Measurements from ENCODE around the gene PDE4D. TPM values are rescaled to one million over a fixed set of nuclear protein-coding genes. Genes with fewer than 3 reads are reported as not detected.

PDE4D gene
- total RNA-seq, 1 experiment from 2014 or later: 61.2 TPM

GRCh38 chr5:58934629-58935097, 958.9 kb downstream of the PDE4D start:
- Histone ChIP-seq H3K9ac (ENCODE audit: low read length) (no peak overlapping the region), H3K4me1 (ENCODE audit: low read length) (no peaks in the 10 kb centered on the region), H4K20me1 (ENCODE audit: insufficient read depth, low read depth, low read length) (no peaks in the 10 kb centered on the region), H3K4me2 (ENCODE audit: low read depth, low read length, poor library complexity, severe bottlenecking) (no peak overlapping the region), H3K4me3 (ENCODE audit: low read length) (no peak overlapping the region), H3K79me2 (ENCODE audit: low read length) (no peaks in the 10 kb centered on the region), H3K36me3 (ENCODE audit: insufficient read depth, low read length) (no peaks in the 10 kb centered on the region), H3K9me3 (ENCODE audit: low read length) (no peaks in the 10 kb centered on the region), H3K27ac (ENCODE audit: low read length) (no peak overlapping the region), H2AFZ (ENCODE audit: low read length) (no peak overlapping the region), H3K27me3 (ENCODE audit: low read length) (no peaks in the 10 kb centered on the region), H3K9me2 (replicated peaks; ENCODE audit: insufficient read depth, low read length) (no peaks in the 10 kb centered on the region)
- no peak for DNase-seq

DNA sequence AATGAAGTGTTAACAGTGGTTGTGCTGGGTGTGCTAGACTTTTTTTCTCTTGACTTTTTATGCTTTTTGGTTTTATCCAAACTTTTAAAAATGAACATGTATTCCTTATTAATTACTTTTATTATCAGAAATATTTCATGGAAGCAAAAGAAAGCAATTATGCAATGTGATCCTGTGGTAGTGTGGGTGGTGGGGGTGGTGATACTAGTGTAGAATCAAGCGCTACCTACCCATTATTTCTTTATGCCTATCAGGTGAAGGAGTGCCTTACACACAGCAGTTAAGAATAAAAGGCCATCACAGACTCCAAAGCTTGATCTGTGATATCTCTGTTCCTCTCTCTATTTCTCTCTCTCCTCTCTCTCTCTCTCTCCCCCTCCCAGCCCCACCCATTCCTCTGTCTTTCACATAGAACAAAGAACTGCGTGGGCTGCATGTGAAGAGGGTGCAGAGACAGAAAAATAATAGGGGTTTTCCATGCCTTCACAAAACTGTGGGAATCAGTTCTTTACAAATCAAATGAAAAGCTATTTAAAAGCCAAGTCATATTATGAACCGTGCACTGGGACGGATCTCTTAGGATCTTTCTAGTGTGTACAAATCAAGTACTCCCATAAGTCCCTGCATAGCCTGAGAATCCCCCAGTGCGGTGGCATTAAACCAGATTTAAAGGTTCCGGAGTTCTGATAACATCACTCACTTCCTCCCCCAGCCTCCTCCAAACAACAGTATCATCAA, 959.5 kb downstream of the PDE4D start:
- DNase-seq: no peak
- Histone ChIP-seq H4K20me1 (ENCODE audit: insufficient read depth, low read depth, low read length) (no peaks in the 10 kb centered on the region), H3K9ac (ENCODE audit: low read length) (no peak overlapping the region), H3K36me3 (ENCODE audit: insufficient read depth, low read length) (no peaks in the 10 kb centered on the region), H3K4me1 (ENCODE audit: low read length) (no peaks in the 10 kb centered on the region), H3K9me2 (replicated peaks; ENCODE audit: insufficient read depth, low read length) (no peaks in the 10 kb centered on the region), H3K4me3 (ENCODE audit: low read length) (no peak overlapping the region), H3K9me3 (ENCODE audit: low read length) (no peaks in the 10 kb centered on the region), H3K27me3 (ENCODE audit: low read length) (no peaks in the 10 kb centered on the region), H3K27ac (ENCODE audit: low read length) (no peak overlapping the region), H3K79me2 (ENCODE audit: low read length) (no peaks in the 10 kb centered on the region), H2AFZ (ENCODE audit: low read length) (no peak overlapping the region), H3K4me2 (ENCODE audit: low read depth, low read length, poor library complexity, severe bottlenecking) (no peak overlapping the region)

- Histone ChIP-seq H3K9me3 (ENCODE audit: low read length) (no peaks in the 10 kb centered on the region), H3K9me2 (replicated peaks; ENCODE audit: insufficient read depth, low read length) (no peaks in the 10 kb centered on the region), H3K27me3 (ENCODE audit: low read length) (no peaks in the 10 kb centered on the region), H4K20me1 (ENCODE audit: insufficient read depth, low read depth, low read length) (no peaks in the 10 kb centered on the region), H3K79me2 (ENCODE audit: low read length) (no peaks in the 10 kb centered on the region), H3K27ac (ENCODE audit: low read length) (no peak overlapping the region), H2AFZ (ENCODE audit: low read length) (no peak overlapping the region), H3K36me3 (ENCODE audit: insufficient read depth, low read length) (no peaks in the 10 kb centered on the region), H3K4me2 (ENCODE audit: low read depth, low read length, poor library complexity, severe bottlenecking) (no peak overlapping the region), H3K9ac (ENCODE audit: low read length) (no peak overlapping the region), H3K4me3 (ENCODE audit: low read length) (no peak overlapping the region), H3K4me1 (ENCODE audit: low read length) (no peaks in the 10 kb centered on the region)
- DNase-seq: no peak
Observed at GRCh38 chr5:58932057-58932612, 961.4 kb downstream of the PDE4D start.

DNA sequence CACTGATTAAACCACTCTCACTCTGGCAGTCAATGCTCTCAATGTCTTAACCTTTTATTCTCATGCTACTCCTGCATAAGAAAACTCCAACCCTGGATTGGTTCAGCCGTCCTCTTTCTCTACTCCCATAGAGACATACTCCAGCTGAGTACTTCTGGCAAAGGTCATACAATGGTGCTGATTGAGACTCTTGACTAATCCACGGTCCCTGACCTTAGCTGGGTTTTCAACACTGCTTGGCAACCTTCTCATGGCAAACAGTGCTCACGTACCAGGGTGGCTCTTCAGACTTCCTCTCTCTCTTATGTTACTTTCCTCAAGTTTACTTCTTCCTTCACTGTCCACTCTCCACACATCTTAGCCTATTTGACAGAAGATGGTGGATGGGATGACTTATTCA, 963.0 kb downstream of the PDE4D start:
- Histone ChIP-seq H3K9me2 (replicated peaks; ENCODE audit: insufficient read depth, low read length) (no peaks in the 10 kb centered on the region), H4K20me1 (ENCODE audit: insufficient read depth, low read depth, low read length) (no peaks in the 10 kb centered on the region), H3K4me1 (ENCODE audit: low read length) (no peaks in the 10 kb centered on the region), H3K4me3 (ENCODE audit: low read length) (no peak overlapping the region), H3K36me3 (ENCODE audit: insufficient read depth, low read length) (no peaks in the 10 kb centered on the region), H3K27ac (ENCODE audit: low read length) (no peak overlapping the region), H2AFZ (ENCODE audit: low read length) (no peak overlapping the region), H3K4me2 (ENCODE audit: low read depth, low read length, poor library complexity, severe bottlenecking) (no peak overlapping the region), H3K9me3 (ENCODE audit: low read length) (no peaks in the 10 kb centered on the region), H3K9ac (ENCODE audit: low read length) (no peak overlapping the region), H3K27me3 (ENCODE audit: low read length) (no peaks in the 10 kb centered on the region), H3K79me2 (ENCODE audit: low read length) (no peaks in the 10 kb centered on the region)
- DNase-seq: no peak

GRCh38 chr5:58929726-58930125, 963.8 kb downstream of the PDE4D start:
- DNase-seq: no peak
- Histone ChIP-seq H3K9me2 (replicated peaks; ENCODE audit: insufficient read depth, low read length) (no peaks in the 10 kb centered on the region), H3K27me3 (ENCODE audit: low read length) (no peaks in the 10 kb centered on the region), H3K79me2 (ENCODE audit: low read length) (no peaks in the 10 kb centered on the region), H3K9me3 (ENCODE audit: low read length) (no peaks in the 10 kb centered on the region), H3K4me3 (ENCODE audit: low read length) (no peak overlapping the region), H2AFZ (ENCODE audit: low read length) (no peak overlapping the region), H3K4me2 (ENCODE audit: low read depth, low read length, poor library complexity, severe bottlenecking) (no peak overlapping the region), H4K20me1 (ENCODE audit: insufficient read depth, low read depth, low read length) (no peaks in the 10 kb centered on the region), H3K9ac (ENCODE audit: low read length) (no peak overlapping the region), H3K36me3 (ENCODE audit: insufficient read depth, low read length) (no peaks in the 10 kb centered on the region), H3K4me1 (ENCODE audit: low read length) (no peaks in the 10 kb centered on the region), H3K27ac (ENCODE audit: low read length) (no peak overlapping the region)

DNA sequence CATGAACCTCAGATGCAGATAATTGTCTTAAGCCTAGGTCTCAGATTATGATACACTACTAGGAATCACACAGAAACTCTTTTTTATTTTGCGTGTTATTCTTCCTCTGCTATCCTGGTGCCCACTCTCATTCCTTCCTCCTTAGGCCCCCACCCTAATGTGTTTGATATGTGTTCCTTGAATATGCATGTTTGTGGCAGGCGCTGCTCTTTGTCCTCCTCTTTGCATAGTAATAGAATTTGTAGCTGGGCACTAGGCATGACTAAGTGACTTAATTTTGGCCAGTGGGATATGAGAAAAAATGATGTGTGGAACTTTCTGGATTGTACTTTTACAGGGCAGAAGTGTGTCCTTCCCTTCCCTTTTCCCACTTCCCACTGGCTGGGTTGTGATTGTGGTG, 965.6 kb downstream of the PDE4D start:
- H3K79me2 ChIP-seq (ENCODE audit: low read length): no peaks in the 10 kb centered on the region

GRCh38 chr5:58927181-58927580, 966.3 kb downstream of the PDE4D start:
- no peaks in the 10 kb centered on the region for H3K4me1 ChIP-seq (ENCODE audit: low read length)
- no peak overlapping the region for H3K9ac ChIP-seq (ENCODE audit: low read length)
- H3K79me2 ChIP-seq (ENCODE audit: low read length): no peaks in the 10 kb centered on the region
- H3K4me3 ChIP-seq (ENCODE audit: low read length): no peak overlapping the region
- no peaks in the 10 kb centered on the region for H3K27me3 ChIP-seq (ENCODE audit: low read length)
- H3K9me2 ChIP-seq (replicated peaks; ENCODE audit: insufficient read depth, low read length): no peaks in the 10 kb centered on the region
- H3K27ac ChIP-seq (ENCODE audit: low read length): no peak overlapping the region
- H4K20me1 ChIP-seq (ENCODE audit: insufficient read depth, low read depth, low read length): no peaks in the 10 kb centered on the region
- H2AFZ ChIP-seq (ENCODE audit: low read length): no peak overlapping the region
- H3K4me2 ChIP-seq (ENCODE audit: low read depth, low read length, poor library complexity, severe bottlenecking): no peak overlapping the region
- H3K36me3 ChIP-seq (ENCODE audit: insufficient read depth, low read length): no peaks in the 10 kb centered on the region
- no peaks in the 10 kb centered on the region for H3K9me3 ChIP-seq (ENCODE audit: low read length)
- no peak for DNase-seq

More for the DNA sequence above, 965.6 kb downstream of the PDE4D start:
- no peaks in the 10 kb centered on the region for H3K9me2 ChIP-seq (replicated peaks; ENCODE audit: insufficient read depth, low read length)
- H3K27ac ChIP-seq (ENCODE audit: low read length): no peak overlapping the region
- no peaks in the 10 kb centered on the region for H3K9me3 ChIP-seq (ENCODE audit: low read length)
- H4K20me1 ChIP-seq (ENCODE audit: insufficient read depth, low read depth, low read length): no peaks in the 10 kb centered on the region
- no peaks in the 10 kb centered on the region for H3K36me3 ChIP-seq (ENCODE audit: insufficient read depth, low read length)
- H3K27me3 ChIP-seq (ENCODE audit: low read length): no peaks in the 10 kb centered on the region
- no peak overlapping the region for H3K4me3 ChIP-seq (ENCODE audit: low read length)
- no peak for DNase-seq
- H2AFZ ChIP-seq (ENCODE audit: low read length): no peak overlapping the region
- no peak overlapping the region for H3K9ac ChIP-seq (ENCODE audit: low read length)
- H3K4me2 ChIP-seq (ENCODE audit: low read depth, low read length, poor library complexity, severe bottlenecking): no peak overlapping the region
- H3K4me1 ChIP-seq (ENCODE audit: low read length): no peaks in the 10 kb centered on the region

DNA sequence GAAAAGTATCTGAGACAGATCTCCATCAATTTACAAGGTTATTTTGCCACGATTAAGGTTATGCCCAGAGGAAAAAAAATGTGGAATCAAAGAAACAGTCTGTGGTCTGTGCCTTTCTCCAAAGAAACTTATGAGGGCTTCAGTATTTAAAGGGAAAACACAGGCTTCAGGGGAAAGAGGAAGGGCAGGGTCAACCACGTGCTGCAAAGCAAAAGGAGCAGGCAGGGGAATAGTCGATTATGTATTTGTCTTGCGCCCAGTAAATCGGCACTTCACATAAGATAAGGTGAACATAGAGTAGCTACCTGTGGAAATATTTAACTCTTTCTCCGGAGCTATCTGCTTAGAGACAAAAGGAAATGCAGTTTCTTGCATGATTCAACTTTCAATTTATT, 967.0 kb downstream of the PDE4D start:
- H3K4me1 ChIP-seq (ENCODE audit: low read length): no peaks in the 10 kb centered on the region
- H2AFZ ChIP-seq (ENCODE audit: low read length): no peak overlapping the region
- no peak overlapping the region for H3K4me3 ChIP-seq (ENCODE audit: low read length)
- no peaks in the 10 kb centered on the region for H3K79me2 ChIP-seq (ENCODE audit: low read length)
- H3K27ac ChIP-seq (ENCODE audit: low read length): no peak overlapping the region
- H3K9me3 ChIP-seq (ENCODE audit: low read length): no peaks in the 10 kb centered on the region
- no peaks in the 10 kb centered on the region for H3K36me3 ChIP-seq (ENCODE audit: insufficient read depth, low read length)
- H3K4me2 ChIP-seq (ENCODE audit: low read depth, low read length, poor library complexity, severe bottlenecking): no peak overlapping the region
- H3K9ac ChIP-seq (ENCODE audit: low read length): no peak overlapping the region
- no peaks in the 10 kb centered on the region for H3K27me3 ChIP-seq (ENCODE audit: low read length)
- DNase-seq: no peak
- H4K20me1 ChIP-seq (ENCODE audit: insufficient read depth, low read depth, low read length): no peaks in the 10 kb centered on the region
- no peaks in the 10 kb centered on the region for H3K9me2 ChIP-seq (replicated peaks; ENCODE audit: insufficient read depth, low read length)

All from Karpas-422 (cell line).